BLaER1 treated with 17β-estradiol and CSF1 and Interleukin-3, amounts not matched to agents 10 nM and 100 nM (cell line): ENCODE data around the gene SMC4.

Experiments
- H3K27ac ChIP-seq, 11 experiments: shearing (Covaris generic); formaldehyde crosslinking; 2 replicates each; pipeline ENCODE4 v1.8.1; 2022
- H3K27me3 ChIP-seq, 11 experiments: shearing (Covaris generic); formaldehyde crosslinking; 2 replicates each; pipeline ENCODE4 v1.8.1; 2022
- H3K36me3 ChIP-seq, 11 experiments: shearing (Covaris generic); formaldehyde crosslinking; 2 replicates each; pipeline ENCODE4 v1.8.1; 2022
- H3K4me1 ChIP-seq, 10 experiments: shearing (Covaris generic); formaldehyde crosslinking; 2 replicates each; pipeline ENCODE4 v1.8.1; 2022
- H3K4me2 ChIP-seq, 11 experiments: shearing (Covaris generic); formaldehyde crosslinking; 2 replicates each; pipeline ENCODE4 v1.8.1; 2022
- H3K4me3 ChIP-seq, 10 experiments: shearing (Covaris generic); formaldehyde crosslinking; 2 replicates each; pipeline ENCODE4 v1.8.1; 2022
- H3K9ac ChIP-seq, 11 experiments: shearing (Covaris generic); formaldehyde crosslinking; 2 replicates each; pipeline ENCODE4 v1.8.1; 2022
- H3K9me3 ChIP-seq, 11 experiments: shearing (Covaris generic); formaldehyde crosslinking; replicated peaks in 1 of 11; 2 replicates each; pipeline ENCODE4 v1.8.1; 2022
- H4K20me1 ChIP-seq, 11 experiments: shearing (Covaris generic); formaldehyde crosslinking; 2 replicates each; pipeline ENCODE4 v1.8.1; 2022
- Cebpa-rat ChIP-seq, 11 experiments: shearing (Covaris generic); IDR thresholded peaks; 2 replicates each; pipeline ENCODE4 v1.8.1; 2022

The SMC4 gene

GRCh38 chr3:160458151-160458550, 58.7 kb downstream of the SMC4 start:
- no peak overlapping the region for H3K9ac ChIP-seq
- no peak overlapping the region for H3K4me3 ChIP-seq
- no peaks in the 10 kb centered on the region for H3K36me3 ChIP-seq
- H3K27me3 ChIP-seq = no peaks in the 10 kb centered on the region
- no peak overlapping the region for H3K4me2 ChIP-seq
- peaks cover 0 to 9% (median 0%) of the 10 kb centered on the region in 10 experiments; a peak in 4 of 20 replicates for H3K4me1 ChIP-seq
- TF ChIP-seq Cebpa-rat (IDR thresholded peaks at IDR 0.05) = no peak
- H4K20me1 ChIP-seq = no peaks in the 10 kb centered on the region
- H3K9me3 ChIP-seq = peaks cover 0 to 15% (median 5%) of the 10 kb centered on the region in 11 experiments; a peak in 7 of 22 replicates
- H3K27ac ChIP-seq = no peak overlapping the region

- Histone ChIP-seq H3K27me3 (no peaks in the 10 kb centered on the region), H3K9me3 (peaks cover 0 to 15% (median 5%) of the 10 kb centered on the region in 11 experiments; a peak in 7 of 22 replicates), H3K4me2 (0 out of 22 replicates have a peak overlapping the region, but pooled peaks of 1 of the 11 experiments have one; percentile 2), H3K4me1 (peaks cover 0 to 9% (median 0%) of the 10 kb centered on the region in 10 experiments; a peak in 4 of 20 replicates), H4K20me1 (no peaks in the 10 kb centered on the region), H3K27ac (no peak overlapping the region), H3K4me3 (no peak overlapping the region), H3K9ac (no peak overlapping the region), H3K36me3 (no peaks in the 10 kb centered on the region)
- TF ChIP-seq Cebpa-rat (IDR thresholded peaks at IDR 0.05) = no peak
Observed at GRCh38 chr3:160459450-160459970, 60.1 kb downstream of the SMC4 start.

- TF ChIP-seq Cebpa-rat (IDR thresholded peaks at IDR 0.05) = no peak
- Histone ChIP-seq H3K27ac (no peak overlapping the region), H4K20me1 (no peaks in the 10 kb centered on the region), H3K4me3 (no peak overlapping the region), H3K4me2 (no peak overlapping the region), H3K4me1 (peaks cover 0 to 9% (median 0%) of the 10 kb centered on the region in 10 experiments; a peak in 4 of 20 replicates), H3K27me3 (no peaks in the 10 kb centered on the region), H3K9me3 (peaks cover 0 to 15% (median 5%) of the 10 kb centered on the region in 11 experiments; a peak in 7 of 22 replicates), H3K36me3 (no peaks in the 10 kb centered on the region), H3K9ac (no peak overlapping the region)
Observed at GRCh38 chr3:160460033-160460432, 60.6 kb downstream of the SMC4 start.

- Histone ChIP-seq H3K36me3 (no peaks in the 10 kb centered on the region), H3K27me3 (no peaks in the 10 kb centered on the region), H3K9me3 (peaks cover 4 to 25% (median 11%) of the 10 kb centered on the region in 11 experiments; a peak in 21 of 22 replicates), H3K4me3 (no peak overlapping the region), H3K4me1 (peaks cover 0 to under 1% (median 0%) of the 10 kb centered on the region in 10 experiments; a peak in 1 of 20 replicates), H4K20me1 (no peaks in the 10 kb centered on the region), H3K9ac (no peak overlapping the region), H3K4me2 (no peak overlapping the region), H3K27ac (no peak overlapping the region)
- TF ChIP-seq Cebpa-rat (IDR thresholded peaks at IDR 0.05) = no peak
Observed at GRCh38 chr3:160464321-160464720, 64.9 kb downstream of the SMC4 start.

- Histone ChIP-seq H3K4me3 (no peak overlapping the region), H3K4me2 (no peak overlapping the region), H3K27me3 (no peaks in the 10 kb centered on the region), H3K27ac (no peak overlapping the region), H3K9me3 (peaks cover 11 to 25% (median 17%) of the 10 kb centered on the region in 11 experiments), H3K9ac (no peak overlapping the region), H4K20me1 (no peaks in the 10 kb centered on the region), H3K36me3 (peaks cover 0 to under 1% (median 0%) of the 10 kb centered on the region in 11 experiments; a peak in 2 of 22 replicates), H3K4me1 (no peaks in the 10 kb centered on the region)
- TF ChIP-seq Cebpa-rat (IDR thresholded peaks at IDR 0.05) = no peak
Observed at GRCh38 chr3:160464971-160465370, 65.5 kb downstream of the SMC4 start.

- H4K20me1 ChIP-seq = no peaks in the 10 kb centered on the region
- no peak overlapping the region for H3K4me2 ChIP-seq
- H3K36me3 ChIP-seq = peaks cover 0 to 13% (median 4%) of the 10 kb centered on the region in 11 experiments; a peak in 7 of 22 replicates
- H3K9ac ChIP-seq = no peak overlapping the region
- H3K27ac ChIP-seq = no peak overlapping the region
- TF ChIP-seq Cebpa-rat (IDR thresholded peaks at IDR 0.05) = no peak
- H3K4me3 ChIP-seq = peak overlapping the region in 3 of 10 experiments; percentile 2 to 36 (median 25); a peak in 3 of 20 replicates
- peaks cover 0 to 9% (median 0%) of the 10 kb centered on the region in 10 experiments; a peak in 6 of 20 replicates for H3K4me1 ChIP-seq
- H3K27me3 ChIP-seq = no peaks in the 10 kb centered on the region
- H3K9me3 ChIP-seq = peaks cover 30 to 48% (median 43%) of the 10 kb centered on the region in 11 experiments
Observed at GRCh38 chr3:160470181-160470580, 70.7 kb downstream of the SMC4 start.

GRCh38 chr3:160471892-160472291, 72.4 kb downstream of the SMC4 start:
- TF ChIP-seq Cebpa-rat (IDR thresholded peaks at IDR 0.05) = no peak
- peaks cover 0 to 13% (median 4%) of the 10 kb centered on the region in 11 experiments; a peak in 7 of 22 replicates for H3K36me3 ChIP-seq
- peak overlapping the region in 5 of 11 experiments; percentile 2 to 25 (median 11); a peak in 4 of 22 replicates for H3K4me2 ChIP-seq
- H3K9me3 ChIP-seq = peaks cover 30 to 48% (median 43%) of the 10 kb centered on the region in 11 experiments
- H3K27ac ChIP-seq = 0 out of 22 replicates have a peak overlapping the region, but pooled peaks of 2 of the 11 experiments have one; percentile 2 to 3
- no peaks in the 10 kb centered on the region for H4K20me1 ChIP-seq
- no peaks in the 10 kb centered on the region for H3K27me3 ChIP-seq
- no peak overlapping the region for H3K9ac ChIP-seq
- no peak overlapping the region for H3K4me3 ChIP-seq
- H3K4me1 ChIP-seq = peaks cover 0 to 11% (median 2%) of the 10 kb centered on the region in 10 experiments; a peak in 9 of 20 replicates

- Histone ChIP-seq H3K4me2 (peak overlapping the region in 2 of 11 experiments; percentile 2 to 21; a peak in 2 of 22 replicates), H3K36me3 (peaks cover 0 to 13% (median 4%) of the 10 kb centered on the region in 11 experiments; a peak in 7 of 22 replicates), H3K9me3 (peaks cover 30 to 48% (median 43%) of the 10 kb centered on the region in 11 experiments), H3K4me1 (peaks cover 0 to 15% (median 7%) of the 10 kb centered on the region in 10 experiments; a peak in 9 of 20 replicates), H3K27me3 (no peaks in the 10 kb centered on the region), H3K27ac (no peak overlapping the region), H3K9ac (no peak overlapping the region), H3K4me3 (no peak overlapping the region), H4K20me1 (no peaks in the 10 kb centered on the region)
- TF ChIP-seq Cebpa-rat (IDR thresholded peaks at IDR 0.05) = no peak
Observed at GRCh38 chr3:160472344-160472743, 72.9 kb downstream of the SMC4 start.

GRCh38 chr3:160473221-160473620, 73.8 kb downstream of the SMC4 start:
- no peak overlapping the region for H3K9ac ChIP-seq
- H3K9me3 ChIP-seq = peaks cover 30 to 48% (median 43%) of the 10 kb centered on the region in 11 experiments
- H3K4me1 ChIP-seq = peaks cover 0 to 24% (median 11%) of the 10 kb centered on the region in 10 experiments; a peak in 9 of 20 replicates
- H4K20me1 ChIP-seq = no peaks in the 10 kb centered on the region
- H3K36me3 ChIP-seq = peaks cover 0 to 13% (median 4%) of the 10 kb centered on the region in 11 experiments; a peak in 7 of 22 replicates
- no peak overlapping the region for H3K4me2 ChIP-seq
- H3K27ac ChIP-seq = no peak overlapping the region
- no peaks in the 10 kb centered on the region for H3K27me3 ChIP-seq
- H3K4me3 ChIP-seq = no peak overlapping the region
- TF ChIP-seq Cebpa-rat (IDR thresholded peaks at IDR 0.05) = no peak
